Progenitor cell of endocrine pancreas (in vitro differentiated cells): ENCODE results near the gene TNK1. TPM values are rescaled to one million over a fixed set of nuclear protein-coding genes. Genes with fewer than 3 reads are reported as not detected.

Experiments used
- DNase-seq: peaks from one replicate; pipeline ENCODE4 v3.0.0; 2021; ENCODE audit warnings: low spot score; ENCODE audit not compliant: unreplicated experiment
- H3K27ac Mint-ChIP-seq: 2 replicates; pipeline ENCODE4 v1.8.0; 2021; ENCODE audit warnings: mild to moderate bottlenecking, moderate library complexity, mixed read lengths
- H3K27me3 Mint-ChIP-seq: 2 replicates; pipeline ENCODE4 v1.8.0; 2021; ENCODE audit warnings: mixed read lengths
- H3K36me3 Mint-ChIP-seq: 2 replicates; pipeline ENCODE4 v1.8.0; 2022; ENCODE audit warnings: mixed read lengths; ENCODE audit not compliant: insufficient read depth
- H3K4me1 Mint-ChIP-seq: 2 replicates; pipeline ENCODE4 v1.8.0; 2021; ENCODE audit warnings: low read depth, mixed read lengths
- H3K4me3 Mint-ChIP-seq: 2 replicates; pipeline ENCODE4 v1.8.0; 2021; ENCODE audit warnings: low read depth, mild to moderate bottlenecking, moderate library complexity, mixed read lengths
- H3K9me3 Mint-ChIP-seq: 2 replicates; pipeline ENCODE4 v1.8.0; 2021; ENCODE audit warnings: low read depth, mixed read lengths
- total RNA-seq: library from RNA; stranded (reverse); gene quantifications from 2 replicates; pipeline ENCODE4 v1.2.1, GENCODE V29; 2021
- TF ChIP-seq, protein P1 (sequence below): fragments of 200-600 bp; sonication (generic); IDR thresholded peaks from one replicate; pipeline ENCODE4 v1.5.0; 2021; ENCODE audit warnings: antibody characterized with exemption, mild to moderate bottlenecking; ENCODE audit not compliant: unreplicated experiment

TNK1 gene
- total RNA-seq, 1 donor from 2014 or later, result 13.4 TPM

DNA sequence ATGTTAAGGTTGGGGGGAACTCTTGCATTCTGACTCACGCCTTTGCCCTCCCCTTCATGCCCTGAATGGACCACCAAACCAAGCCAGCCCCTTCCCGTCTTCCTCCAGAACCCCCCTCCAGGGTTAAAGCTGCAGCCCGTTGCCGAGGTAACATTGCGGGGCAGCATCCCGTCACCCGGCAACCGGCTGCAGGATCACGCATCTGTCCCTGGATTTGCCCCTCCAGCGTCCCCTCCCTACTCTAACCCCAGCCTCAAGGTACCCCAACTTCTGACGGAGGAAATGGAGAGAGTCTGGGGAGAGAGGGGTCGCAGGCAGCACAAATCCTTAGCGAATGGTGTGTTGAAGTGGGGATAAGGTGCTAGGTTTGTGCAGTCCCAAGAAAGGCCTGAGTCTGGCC is 26.2 kb downstream of the TNK1 start:
- DNase-seq, result no peak
- no peak overlapping the region for H3K4me3 Mint-ChIP-seq
- H3K27me3 Mint-ChIP-seq, result peaks cover 27% of the 10 kb centered on the region
- H3K36me3 Mint-ChIP-seq, result peaks cover 13% of the 10 kb centered on the region
- no peak overlapping the region for H3K27ac Mint-ChIP-seq
- no peaks in the 10 kb centered on the region for H3K9me3 Mint-ChIP-seq
- TF ChIP-seq, protein P1, sequence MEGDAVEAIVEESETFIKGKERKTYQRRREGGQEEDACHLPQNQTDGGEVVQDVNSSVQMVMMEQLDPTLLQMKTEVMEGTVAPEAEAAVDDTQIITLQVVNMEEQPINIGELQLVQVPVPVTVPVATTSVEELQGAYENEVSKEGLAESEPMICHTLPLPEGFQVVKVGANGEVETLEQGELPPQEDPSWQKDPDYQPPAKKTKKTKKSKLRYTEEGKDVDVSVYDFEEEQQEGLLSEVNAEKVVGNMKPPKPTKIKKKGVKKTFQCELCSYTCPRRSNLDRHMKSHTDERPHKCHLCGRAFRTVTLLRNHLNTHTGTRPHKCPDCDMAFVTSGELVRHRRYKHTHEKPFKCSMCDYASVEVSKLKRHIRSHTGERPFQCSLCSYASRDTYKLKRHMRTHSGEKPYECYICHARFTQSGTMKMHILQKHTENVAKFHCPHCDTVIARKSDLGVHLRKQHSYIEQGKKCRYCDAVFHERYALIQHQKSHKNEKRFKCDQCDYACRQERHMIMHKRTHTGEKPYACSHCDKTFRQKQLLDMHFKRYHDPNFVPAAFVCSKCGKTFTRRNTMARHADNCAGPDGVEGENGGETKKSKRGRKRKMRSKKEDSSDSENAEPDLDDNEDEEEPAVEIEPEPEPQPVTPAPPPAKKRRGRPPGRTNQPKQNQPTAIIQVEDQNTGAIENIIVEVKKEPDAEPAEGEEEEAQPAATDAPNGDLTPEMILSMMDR, result no peak
- peaks cover 10% of the 10 kb centered on the region for H3K4me1 Mint-ChIP-seq

DNA sequence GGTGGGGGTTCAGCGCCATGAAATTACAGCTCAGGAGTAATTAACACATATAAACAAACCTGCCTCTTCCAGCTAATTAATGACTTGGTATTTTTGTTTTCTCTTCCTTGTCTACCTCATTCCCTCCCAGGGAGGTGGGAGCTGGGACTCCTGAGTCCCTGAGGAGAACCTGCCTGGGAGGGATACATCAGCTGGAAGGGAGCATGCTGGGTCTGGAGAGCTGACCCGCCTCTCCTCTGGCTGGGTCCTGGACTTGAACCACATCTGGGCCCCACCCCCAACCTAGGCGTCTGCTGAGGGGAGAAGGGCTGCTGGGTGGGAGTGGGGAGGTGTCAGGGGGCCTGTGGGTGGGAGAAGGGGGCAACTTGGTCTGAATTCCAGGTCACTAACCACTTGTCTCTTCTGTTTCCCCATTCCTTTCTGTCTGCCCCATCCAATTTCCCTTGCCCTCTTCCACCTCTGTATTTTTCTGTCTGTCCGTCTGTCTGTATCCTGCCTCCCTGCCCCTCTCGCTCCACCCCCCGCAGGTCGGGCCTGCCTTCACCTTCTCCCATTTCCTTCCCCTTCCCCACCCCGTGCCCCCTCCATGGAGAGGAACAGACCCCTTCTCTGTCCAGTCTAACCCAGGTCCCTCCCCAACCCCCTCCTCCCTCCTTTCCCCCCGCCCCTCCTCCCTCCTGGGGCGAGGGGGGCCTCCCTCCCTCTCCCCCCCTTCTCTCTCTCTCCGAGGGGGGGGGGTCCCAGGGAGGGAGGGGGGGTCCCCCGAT is 26.8 kb downstream of the TNK1 start, which contains the start of gene NLGN2:
TSS of gene NLGN2 (plus strand) at position 361 of the 767 bp plus-strand sequence. CDS start 411 bp downstream, outside the sequence.
- TF ChIP-seq, protein P1, result no peak
- Mint-ChIP-seq H3K4me1 (peaks cover 10% of the 10 kb centered on the region), H3K9me3 (no peaks in the 10 kb centered on the region), H3K36me3 (peaks cover 14% of the 10 kb centered on the region), H3K4me3 (no peak within 1 kb of the TSS), H3K27ac (no peak within 1 kb of the TSS), H3K27me3 (peaks cover 27% of the 10 kb centered on the region)
- no peak for DNase-seq

DNA sequence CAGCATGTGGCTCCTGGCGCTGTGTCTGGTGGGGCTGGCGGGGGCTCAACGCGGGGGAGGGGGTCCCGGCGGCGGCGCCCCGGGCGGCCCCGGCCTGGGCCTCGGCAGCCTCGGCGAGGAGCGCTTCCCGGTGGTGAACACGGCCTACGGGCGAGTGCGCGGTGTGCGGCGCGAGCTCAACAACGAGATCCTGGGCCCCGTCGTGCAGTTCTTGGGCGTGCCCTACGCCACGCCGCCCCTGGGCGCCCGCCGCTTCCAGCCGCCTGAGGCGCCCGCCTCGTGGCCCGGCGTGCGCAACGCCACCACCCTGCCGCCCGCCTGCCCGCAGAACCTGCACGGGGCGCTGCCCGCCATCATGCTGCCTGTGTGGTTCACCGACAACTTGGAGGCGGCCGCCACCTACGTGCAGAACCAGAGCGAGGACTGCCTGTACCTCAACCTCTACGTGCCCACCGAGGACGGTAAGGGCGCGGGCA is 27.4 kb downstream of the TNK1 start:
- H3K36me3 Mint-ChIP-seq, result peaks cover 14% of the 10 kb centered on the region
- H3K4me3 Mint-ChIP-seq, result no peak overlapping the region
- H3K27me3 Mint-ChIP-seq, result peaks cover 27% of the 10 kb centered on the region

DNA sequence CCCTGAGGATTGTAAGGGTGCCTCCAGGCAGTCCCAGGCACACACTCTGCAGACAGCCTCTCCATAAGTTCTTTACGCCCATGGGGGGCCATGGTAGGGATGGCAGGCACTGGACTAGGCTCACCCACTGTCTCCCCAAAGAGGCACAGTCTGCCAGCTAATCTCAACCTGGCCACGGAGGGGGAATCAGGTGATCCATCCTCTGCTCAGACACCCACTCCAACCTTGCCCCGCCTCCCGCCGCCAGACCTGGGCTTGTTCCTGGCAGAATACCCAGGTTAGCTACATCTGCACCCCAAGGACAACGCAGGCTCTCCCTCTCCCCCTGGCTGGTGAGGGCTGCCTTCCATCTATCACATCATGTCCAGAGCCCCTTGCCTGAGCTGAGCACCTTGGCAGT is 28.0 kb downstream of the TNK1 start:
- no peaks in the 10 kb centered on the region for H3K9me3 Mint-ChIP-seq
- peaks cover 27% of the 10 kb centered on the region for H3K27me3 Mint-ChIP-seq
- DNase-seq, result no peak
- peaks cover 14% of the 10 kb centered on the region for H3K36me3 Mint-ChIP-seq
- no peak overlapping the region for H3K27ac Mint-ChIP-seq
- H3K4me3 Mint-ChIP-seq, result peak overlapping the region; percentile 26
- peaks cover 5% of the 10 kb centered on the region for H3K4me1 Mint-ChIP-seq
- TF ChIP-seq, protein P1, result no peak

More for the DNA sequence above, 27.4 kb downstream of the TNK1 start:
- no peak for DNase-seq
- TF ChIP-seq, protein P1, result no peak
- no peak overlapping the region for H3K27ac Mint-ChIP-seq
- peaks cover 5% of the 10 kb centered on the region for H3K4me1 Mint-ChIP-seq
- no peaks in the 10 kb centered on the region for H3K9me3 Mint-ChIP-seq

DNA sequence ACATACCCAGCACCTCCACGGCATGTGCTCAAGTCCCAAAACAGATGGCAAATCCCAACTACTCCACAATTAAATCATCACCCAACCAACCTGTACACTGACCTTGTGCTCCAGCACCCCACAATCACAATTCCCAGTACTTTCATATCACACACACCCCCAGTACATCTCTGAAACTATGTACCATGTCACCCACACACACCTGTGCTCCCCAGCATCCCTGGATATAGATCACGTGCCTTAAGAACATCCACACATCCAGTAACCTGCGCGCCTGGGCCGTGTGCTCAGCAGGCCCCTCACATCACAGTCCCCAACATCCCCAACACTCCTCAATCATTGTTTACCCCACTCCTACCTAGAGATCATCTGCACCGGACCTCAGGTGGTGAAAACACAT is 28.8 kb downstream of the TNK1 start:
- Mint-ChIP-seq H3K4me1 (peaks cover 5% of the 10 kb centered on the region), H3K9me3 (no peaks in the 10 kb centered on the region), H3K27me3 (peaks cover 27% of the 10 kb centered on the region), H3K27ac (no peak overlapping the region), H3K36me3 (peaks cover 14% of the 10 kb centered on the region), H3K4me3 (no peak overlapping the region)
- DNase-seq, result no peak
- TF ChIP-seq, protein P1, result no peak
